GM21529 (cell line): ENCODE results near the gene CREG2.
"Not testable (repeated sequence)": the region's sequence is repeated elsewhere in the genome, so short reads cannot be mapped to it uniquely, and the experiment has no call there.

Experiments
- ATAC-seq: cut with Tn5 transposase; IDR thresholded peaks from one replicate; pipeline ENCODE4 v1.9.1; 2021; ENCODE audit not compliant: unreplicated experiment

CREG2 gene

DNA sequence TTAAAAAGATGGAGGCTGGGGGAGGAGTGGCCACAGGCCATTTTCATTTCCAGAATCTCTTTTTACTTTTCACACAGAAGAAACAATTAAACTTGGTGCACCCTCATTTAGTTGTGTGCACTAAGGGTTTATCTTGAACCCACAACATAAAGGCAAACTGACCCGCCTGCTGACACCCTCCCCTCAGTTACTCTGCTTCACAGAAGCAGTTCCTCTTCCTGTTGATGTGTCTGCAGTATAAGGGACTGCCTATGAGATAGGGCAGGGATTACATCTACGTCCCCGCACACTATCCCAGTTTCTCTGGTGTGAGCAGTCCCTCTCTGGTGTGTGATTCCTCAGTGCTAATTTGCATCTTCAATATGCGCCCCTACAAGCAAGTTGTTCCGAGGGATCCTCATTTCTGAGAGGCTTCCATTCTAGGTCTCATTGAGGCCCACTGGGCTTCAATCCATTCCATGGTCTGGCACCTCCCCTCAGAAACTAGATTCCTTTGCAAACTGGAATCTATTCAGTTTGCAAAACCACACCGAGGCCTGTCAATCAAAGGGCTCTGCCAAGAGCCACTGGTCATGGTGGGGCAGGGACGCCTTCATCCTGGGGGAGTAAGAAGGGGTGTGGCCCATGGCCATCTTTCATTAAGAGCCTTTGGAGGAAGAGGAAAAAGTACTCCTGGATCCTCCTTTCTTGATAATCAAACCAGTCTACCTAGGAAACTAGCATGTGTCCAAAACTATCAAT is 12.3 kb downstream of the CREG2 start:
- ATAC-seq: no peak

GRCh38 chr2:101372792-101373191 is 14.5 kb downstream of the CREG2 start:
- no peak for ATAC-seq

- ATAC-seq: no peak
Measured at GRCh38 chr2:101371636-101372035, 15.7 kb downstream of the CREG2 start.

DNA sequence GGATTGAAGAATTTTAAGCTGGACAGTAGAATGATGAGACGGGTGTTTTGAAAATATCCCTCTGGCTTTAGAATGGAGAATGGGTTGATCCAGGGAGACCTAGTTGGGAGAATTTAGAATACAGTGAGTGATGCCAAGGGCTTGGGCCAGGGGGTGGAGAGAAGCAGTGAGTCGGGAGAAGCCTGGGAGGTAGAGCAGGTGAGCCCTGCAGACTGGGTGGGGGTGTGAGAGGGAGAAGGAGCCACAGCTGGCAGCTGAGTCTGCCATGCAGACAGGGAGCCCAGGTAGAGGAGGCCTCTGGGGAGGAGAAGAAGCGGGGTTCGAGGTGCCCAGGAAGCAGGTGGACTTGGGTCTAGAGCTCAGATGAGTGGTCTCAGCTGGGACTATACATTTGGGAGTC is 18.2 kb downstream of the CREG2 start:
- ATAC-seq: no peak

GRCh38 chr2:101368376-101368775 is 18.9 kb downstream of the CREG2 start:
- no peak for ATAC-seq

- ATAC-seq: no peak
Measured at GRCh38 chr2:101367508-101367907, 19.8 kb downstream of the CREG2 start.

DNA sequence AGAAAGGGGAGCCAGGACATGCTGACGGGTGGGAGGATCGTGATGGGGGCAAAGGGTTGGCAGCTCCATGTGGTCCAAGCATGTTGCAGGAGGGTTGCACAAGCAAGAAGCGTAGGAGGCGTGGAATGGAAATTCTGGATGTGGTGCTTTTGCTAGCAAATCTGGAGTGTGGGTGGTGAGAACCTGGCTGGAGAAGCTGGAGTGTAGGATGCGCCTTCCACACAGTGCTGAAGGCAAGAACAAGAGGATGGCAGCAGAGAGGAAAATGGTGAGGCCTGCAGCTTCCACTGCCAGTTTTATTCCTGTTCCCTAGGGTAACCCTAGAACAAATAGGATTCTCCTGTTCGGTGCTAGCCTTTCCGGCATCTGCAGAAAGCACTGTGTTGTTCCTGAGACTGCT is 22.4 kb downstream of the CREG2 start:
- no peak for ATAC-seq

DNA sequence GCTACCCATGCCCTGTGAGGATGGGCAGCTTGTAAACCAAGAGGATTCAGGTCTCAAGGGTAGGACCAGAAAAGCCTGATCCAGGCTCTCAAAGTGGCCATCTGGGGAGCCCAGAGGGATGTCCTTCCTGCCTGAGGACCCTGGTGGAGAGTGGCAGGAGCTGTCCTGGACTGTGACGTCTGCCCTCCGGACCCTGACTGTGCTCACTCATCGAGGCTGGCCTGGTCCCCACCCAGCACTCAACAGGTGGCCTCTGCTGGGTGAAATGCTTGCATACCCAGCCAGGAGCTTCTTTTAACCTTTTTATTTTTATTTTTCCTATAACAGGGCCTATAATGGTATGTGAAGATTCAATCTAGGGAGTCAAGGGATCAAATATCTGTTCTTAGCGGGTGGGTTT is 24.5 kb downstream of the CREG2 start:
- no peak for ATAC-seq

DNA sequence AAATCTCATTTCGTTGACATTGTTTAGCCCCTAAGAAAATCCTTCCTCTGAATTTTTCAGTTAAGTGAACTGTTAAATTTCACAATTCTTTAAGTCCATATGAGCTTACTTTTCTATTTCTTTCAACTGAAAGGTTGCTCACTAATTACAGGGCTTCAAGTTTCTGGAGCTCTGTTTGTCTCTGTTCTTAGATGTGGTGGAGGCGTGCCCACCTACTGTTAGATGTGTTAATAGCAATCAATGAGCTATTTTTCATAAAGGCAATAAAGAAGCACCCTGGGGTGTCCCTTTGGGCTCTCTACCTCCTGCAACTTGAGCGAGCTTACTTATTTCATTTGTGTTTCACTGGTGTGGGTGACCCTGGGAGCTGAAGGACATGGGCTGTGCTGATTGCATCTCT is 25.0 kb downstream of the CREG2 start:
- no peak for ATAC-seq

- ATAC-seq: no peak
Measured at GRCh38 chr2:101361522-101361921, 25.8 kb downstream of the CREG2 start.

DNA sequence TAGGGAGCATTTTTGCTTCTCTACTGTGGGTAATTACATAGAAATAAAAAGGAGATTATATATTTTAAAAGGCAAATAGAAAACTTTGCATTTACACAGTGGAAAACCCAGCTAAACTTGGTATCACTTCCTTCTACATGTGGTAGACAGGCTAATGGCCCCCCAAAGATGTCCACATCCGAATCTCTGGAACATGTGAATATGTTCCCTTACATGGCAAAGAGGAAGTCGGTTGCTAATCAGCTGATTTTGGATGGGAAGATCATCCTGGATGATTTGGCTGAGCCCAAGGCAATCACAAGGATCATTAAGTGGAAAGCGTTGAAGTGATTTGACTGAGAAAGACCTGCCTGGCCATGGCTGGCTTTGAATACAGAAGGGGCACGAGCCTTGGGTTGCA is 26.2 kb downstream of the CREG2 start:
- no peak for ATAC-seq

- ATAC-seq: no peak
Measured at GRCh38 chr2:101360232-101360631, 27.1 kb downstream of the CREG2 start.

DNA sequence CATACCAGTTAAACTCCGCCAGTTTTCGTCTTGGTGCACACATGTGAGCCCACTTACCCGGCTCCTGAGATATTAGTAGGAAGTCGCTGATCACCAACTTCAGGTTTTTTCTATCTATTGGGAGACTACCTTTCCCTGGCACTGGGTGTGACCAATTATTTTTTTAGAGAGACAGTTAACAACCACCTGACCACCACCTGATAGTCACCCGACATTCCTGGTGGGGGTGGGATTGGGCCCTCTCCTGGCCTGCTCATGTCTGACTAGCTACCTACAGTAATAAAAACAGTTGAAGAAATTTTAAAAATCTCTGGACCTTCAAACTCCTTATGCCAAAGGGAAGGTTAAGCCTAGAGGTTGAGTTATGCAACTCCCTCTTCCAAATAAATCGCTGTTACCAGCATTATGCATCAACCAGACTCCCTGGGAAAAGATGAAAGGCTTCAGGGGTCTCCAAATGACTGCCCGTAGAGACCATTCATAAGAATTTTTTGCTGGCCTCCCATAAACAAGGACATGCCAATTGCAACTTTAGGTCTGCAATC is 27.8 kb downstream of the CREG2 start:
- ATAC-seq: no peak

DNA sequence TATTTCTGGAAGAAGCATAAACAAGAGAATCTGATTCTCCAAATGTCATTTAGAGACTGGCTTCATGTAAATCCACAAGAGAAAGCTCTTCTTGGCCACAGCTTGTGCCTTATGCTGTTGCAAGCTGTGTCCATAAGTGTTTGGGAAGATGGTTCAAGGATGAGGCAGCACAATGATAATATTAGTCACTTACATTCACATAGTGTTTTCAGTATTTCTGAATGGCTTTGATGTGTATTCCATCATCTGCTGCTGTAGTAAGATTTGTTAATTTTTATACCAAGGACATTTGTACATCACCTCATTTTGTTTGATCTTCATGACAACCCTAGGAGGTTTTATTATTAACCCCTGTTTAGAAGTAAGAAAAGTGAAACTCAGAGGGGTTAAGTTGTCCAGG is 29.9 kb downstream of the CREG2 start:
- ATAC-seq: no peak

DNA sequence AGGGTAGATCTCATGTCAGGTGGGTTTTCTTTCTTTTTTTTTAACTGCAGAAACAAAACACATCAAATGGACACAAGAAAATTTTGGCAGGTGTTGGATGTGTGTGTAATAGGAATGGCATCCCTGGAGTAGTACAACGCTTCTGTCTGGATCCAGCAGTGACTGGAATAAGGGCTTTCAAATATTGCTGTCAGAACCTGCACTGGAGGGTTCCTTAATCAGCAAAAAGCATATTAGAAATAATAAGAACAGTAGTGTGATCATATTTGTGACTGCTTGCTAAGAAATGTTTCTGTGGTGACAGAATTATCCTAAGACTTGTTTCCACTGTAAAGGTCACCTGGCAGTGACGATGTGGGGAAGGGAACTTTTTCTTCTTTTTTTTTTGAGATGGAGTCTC is 30.8 kb downstream of the CREG2 start:
- ATAC-seq: no peak

DNA sequence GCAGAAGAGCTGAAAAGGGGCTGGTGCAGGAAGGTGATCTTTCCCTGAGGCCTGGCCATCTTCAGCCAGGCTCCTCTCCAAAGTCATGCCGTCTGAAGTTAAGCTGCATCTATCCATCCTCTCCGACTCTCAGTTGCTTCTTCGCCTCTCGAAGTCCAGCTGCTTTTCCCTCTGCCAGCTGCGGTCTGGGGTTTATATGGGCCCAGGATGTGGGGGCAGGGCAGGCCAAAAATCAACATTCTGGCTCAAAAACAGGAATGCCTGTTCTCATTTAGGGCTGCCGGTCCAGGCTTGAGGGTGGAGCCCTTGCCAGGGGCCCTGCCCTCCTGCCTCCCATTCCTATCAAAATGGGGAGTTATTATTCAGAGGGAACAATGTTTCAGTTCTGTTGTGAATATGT is 31.2 kb downstream of the CREG2 start:
- no peak for ATAC-seq

DNA sequence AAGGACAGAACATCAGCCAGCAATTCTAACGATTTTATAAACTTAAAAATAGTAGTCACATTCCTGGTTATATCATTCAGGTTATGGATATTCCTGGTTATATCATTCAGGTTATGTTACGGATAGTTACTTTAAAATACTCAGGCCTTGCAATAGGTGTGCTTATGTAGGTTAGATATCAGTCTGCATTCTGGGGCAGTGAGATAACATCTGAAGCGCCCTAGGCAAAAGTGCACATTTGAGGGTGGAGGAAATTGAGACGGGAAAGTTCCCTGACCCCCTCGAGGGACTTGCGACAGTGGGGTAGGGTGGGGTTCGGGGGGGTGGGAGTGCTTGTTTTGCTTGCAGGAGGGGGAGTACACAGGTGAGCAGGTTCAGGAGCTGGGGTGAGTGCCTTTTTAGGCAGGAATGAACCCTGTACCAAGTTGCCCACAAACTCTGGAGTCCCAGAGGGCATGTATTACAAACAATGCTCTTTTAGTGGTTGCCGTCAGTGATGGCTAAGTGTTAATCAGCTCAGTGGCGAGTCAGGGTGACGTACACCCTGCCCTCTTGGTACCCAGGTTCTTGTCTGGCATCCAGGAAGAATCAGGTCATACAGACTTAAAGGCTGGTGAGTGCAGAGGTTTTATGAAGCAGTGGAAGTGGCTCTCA is 31.8 kb downstream of the CREG2 start:
- ATAC-seq: no peak

DNA sequence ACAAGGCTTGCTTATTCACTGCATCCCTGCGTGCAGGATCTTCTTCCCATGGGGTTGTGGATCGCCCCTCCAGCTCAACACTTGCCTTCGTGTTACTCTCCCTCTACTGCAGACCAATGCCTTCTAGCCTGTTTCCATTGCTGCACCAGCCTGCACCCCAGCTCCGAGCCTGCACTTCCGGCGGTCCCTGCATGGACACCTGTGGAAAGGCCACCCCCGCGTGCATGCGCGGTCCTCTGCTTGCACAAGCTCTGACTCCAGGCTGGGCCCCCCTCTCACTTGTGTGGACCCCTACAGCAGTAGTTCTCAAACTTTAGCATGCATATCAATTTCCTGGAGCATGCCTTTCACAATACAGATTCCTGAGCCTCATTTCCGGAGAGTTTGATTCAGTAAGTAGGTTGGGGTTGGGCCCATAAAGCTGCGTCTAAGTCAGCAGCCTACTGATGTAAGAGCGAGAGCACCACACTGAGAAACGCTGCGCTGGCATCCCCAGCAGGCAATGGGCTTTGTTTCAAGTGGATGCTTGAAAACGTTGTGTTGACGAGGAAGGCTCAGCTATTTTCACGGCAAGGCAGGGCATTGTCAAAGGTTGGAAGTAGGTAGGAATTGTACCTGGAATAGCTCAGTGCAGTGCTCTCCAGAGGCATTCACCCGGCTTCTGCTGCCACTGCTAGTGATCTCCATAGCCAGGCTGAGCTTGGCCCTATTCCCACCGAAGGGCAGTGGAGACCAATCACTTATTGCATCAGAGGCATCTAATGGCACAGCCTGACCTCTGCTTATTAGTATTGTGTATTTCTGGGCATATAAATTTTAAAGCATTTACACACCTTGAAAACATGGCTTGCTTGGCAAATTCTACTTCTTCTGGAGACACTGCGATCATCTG is 32.6 kb downstream of the CREG2 start:
- no peak for ATAC-seq

- not testable (repeated sequence) for ATAC-seq
Measured at GRCh38 chr2:101352631-101353030, 34.7 kb downstream of the CREG2 start.

GRCh38 chr2:101351207-101351606 is 36.1 kb downstream of the CREG2 start:
- no peak for ATAC-seq

DNA sequence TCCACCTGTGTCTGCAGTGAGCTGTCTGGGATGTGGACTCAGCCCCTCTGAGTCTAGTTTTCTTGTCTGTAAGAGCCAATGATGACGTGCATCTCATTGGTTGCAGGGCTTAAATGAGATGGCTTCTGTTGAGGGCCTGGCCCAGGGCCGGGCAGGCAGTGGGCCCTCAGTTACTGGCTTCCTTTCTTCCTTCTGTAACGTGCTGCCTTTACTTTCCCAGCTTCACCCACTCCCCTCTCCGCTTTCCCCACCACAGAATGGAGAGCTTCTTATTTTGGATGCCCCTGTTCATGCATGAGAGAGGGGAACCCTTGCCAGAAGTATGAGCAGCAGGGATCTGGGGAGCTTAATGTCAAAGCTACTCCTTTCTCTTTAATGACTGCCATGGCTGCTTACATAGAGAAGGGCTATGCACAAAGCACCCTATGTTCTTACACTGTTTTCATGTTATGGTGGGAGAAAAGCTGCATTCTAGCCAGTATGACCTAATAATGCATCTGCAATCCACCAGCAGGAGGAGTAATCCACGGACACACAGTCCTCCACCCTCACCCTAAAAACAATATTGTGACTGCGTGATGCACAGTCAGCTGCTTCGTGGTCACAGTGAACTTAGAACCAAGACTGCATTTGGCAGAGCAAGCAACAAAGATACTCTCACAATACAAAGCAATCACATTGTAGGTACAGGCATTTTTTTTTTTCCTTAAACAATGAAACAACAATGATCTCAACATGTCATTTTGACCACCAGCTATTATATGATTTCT is 37.2 kb downstream of the CREG2 start:
- ATAC-seq: no peak
